Kidney capillary endothelial cell (primary cell): ENCODE results near the gene VSTM4.
A peak's percentile ranks its signal among the peaks of the same experiment; 100 is the strongest.

Experiments used
- DNase-seq: peaks from one replicate; pipeline ENCODE4 v3.0.0-alpha.2; 2018; ENCODE audit warnings: low spot score

VSTM4 gene

DNA sequence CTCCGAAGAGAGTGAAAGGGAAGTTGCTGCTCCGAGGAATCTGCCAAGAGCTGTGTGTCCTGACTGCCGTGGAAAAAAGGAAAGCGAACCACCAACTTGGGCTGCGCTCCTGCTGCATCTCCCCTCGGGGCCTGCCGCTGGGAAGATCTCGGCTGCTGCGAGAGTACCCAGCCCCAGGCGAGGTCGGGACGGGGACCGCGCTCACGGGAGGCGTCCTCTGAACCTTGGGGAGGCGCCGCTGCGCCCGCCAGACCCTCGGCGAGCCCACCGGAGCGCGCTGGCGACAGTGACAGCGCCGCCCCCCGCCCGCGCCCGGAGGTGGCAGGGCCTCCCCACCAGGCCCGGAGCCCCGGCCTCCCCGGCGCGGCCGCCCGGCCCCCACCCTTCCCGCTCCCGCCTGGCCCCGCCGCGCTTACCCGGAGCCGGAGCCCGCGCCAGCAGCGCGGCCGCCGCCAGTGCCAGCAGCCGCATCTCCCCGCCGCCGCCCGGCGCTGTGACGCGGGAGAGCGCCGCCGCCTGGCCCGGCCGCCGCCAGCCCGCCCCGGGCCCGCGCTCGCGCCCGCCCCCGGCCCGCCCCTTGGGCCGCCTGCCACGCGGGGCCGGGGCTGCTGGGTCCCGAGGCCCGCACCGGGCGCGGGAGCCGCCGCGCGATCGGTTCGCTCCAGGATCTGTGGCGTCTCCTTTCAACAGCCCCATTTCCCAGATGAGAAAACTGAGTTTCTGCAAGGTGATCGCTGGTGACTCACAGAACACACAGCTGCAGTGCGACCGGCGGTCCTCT is at the start of gene VSTM4:
Gene VSTM4, minus strand, starts transcription at position 508 of the 781 bp plus-strand sequence. Its CDS starts 37 bp downstream, at position 471.
- peak; percentile 10 for DNase-seq

GRCh38 chr10:49164559-49165188 is 49.4 kb upstream of the VSTM4 start:
- no peak for DNase-seq

DNA sequence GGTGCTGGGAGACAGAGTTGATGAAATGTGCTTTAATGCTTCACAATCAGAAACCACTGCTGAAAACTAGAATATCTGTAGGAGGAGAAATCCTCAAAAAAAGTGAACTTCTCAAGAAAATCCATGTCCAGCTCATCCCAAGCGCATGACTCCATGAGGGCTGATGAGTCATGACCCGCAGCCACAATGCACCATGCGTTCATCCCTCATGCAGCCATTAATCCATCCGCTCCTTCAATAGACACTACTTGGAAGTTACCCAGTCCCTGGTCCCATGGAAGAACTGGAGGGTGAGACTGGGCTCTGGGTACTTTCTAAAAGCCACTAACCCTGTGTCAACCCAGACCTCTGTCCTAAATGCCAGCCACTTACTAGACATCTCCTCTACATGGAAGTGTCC is 48.4 kb upstream of the VSTM4 start:
- no peak for DNase-seq

DNA sequence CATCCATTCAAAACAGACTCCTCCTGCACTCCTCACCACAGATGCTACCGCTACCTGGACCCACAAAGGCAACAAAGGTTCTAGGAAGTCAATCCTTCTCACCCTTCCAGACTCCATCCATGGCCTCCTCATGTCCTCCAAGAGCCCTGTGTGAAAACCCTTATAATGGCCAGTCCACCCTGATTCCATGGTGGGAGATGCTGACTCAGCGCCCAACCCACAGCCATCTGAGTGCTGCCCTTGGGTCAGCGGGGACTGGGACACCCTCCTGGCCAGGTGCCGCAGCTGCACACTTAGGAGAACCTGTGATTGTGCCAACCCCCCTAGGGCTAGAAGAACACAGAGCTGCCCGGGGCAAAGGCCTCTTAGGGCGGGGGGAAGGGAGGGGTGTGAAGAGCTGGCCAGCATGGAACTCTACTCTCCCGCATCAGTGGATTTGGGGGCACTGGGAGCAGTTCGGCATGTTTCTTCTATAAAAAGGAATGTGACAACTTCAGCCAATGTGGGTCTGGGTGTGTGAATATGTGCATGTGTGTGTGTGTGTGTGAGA is 47.5 kb upstream of the VSTM4 start:
- DNase-seq: no peak

DNA sequence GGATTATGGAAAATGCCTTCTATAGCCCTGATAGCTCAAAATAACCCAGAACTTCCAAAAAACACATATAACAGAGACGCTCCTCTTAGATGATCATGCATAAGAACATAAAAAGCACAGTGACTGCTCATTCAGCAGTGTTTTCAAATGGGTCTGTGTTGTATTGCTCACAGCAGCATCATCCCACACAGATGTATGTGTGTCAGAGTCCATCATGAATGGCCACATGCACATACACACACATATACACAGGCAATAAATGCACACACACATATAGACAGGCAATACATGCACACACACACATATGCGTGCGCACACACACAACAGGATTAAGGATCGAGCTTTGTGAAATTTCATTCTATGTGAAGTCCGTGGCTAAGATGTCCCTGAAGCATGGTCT is 46.7 kb upstream of the VSTM4 start:
- no peak for DNase-seq

DNA sequence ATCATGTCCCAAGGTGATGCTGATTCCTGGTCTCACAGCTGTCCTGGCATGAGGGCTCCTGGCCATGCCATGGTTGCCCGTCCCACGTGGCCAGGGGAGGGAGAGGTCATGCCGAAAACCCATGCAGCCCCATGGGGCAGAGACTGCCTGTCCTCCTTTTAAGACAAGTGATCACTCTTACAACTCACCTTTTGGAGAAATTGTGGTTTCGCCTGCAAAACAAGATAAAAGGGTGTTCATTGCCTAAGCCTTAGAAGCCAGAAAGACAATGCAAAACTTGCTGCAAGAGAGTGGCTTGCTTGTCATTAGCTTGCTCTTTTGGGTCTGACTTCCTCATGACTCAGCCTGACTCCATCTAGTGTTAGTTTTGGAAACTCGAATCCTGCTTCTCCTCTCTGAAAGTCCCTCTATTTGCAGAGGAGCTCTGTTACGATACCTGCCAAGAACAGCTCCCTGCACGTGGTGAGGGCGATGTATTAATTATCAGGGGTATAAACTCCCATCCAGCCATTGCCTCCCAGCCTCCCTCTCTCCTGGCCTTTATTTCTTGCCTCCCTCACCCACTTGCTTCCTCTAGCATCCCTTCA is 46.2 kb upstream of the VSTM4 start:
- peak; percentile 35 for DNase-seq

GRCh38 chr10:49160814-49161213 is 45.5 kb upstream of the VSTM4 start:
- no peak for DNase-seq

GRCh38 chr10:49160110-49160509 is 44.8 kb upstream of the VSTM4 start:
- no peak for DNase-seq

DNA sequence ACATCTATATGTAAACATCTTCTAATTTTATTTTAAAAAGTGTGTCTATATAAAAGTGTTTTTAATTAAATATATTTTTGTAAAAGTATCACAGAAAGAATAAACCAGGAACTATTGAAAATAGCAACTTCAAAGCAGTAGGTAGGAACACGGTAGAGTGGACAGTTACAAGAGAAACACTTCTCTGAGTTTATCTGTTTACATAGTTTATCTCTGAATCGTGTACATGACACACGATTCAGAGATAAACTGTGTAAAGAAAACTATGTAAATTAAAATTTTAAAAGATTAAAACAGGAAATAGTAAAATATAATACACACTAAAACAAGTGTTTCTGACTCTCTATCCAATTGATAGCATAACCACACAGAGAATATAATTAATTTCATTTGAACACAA is 43.6 kb upstream of the VSTM4 start:
- no peak for DNase-seq

- DNase-seq: no peak
Measured at GRCh38 chr10:49158404-49158803, 43.1 kb upstream of the VSTM4 start.

DNA sequence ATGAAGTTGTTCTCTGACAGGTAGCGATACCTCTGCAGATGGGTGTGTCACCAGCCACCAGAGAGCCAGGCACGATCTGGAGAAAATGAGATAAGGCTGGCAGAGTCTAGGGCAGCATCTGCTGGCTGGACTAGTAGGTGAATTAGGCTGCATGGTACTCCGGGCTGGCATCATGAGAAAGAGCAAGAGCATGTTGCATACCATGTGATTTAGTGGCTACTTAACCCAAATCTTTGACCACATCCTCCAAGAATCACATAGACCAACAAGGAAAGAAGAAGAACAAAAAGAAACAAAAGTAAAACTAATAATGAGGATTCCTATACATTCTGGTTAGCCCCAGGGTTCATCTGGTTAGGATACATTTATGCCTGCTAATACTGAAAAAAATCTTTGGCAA is 41.9 kb upstream of the VSTM4 start:
- DNase-seq: no peak

DNA sequence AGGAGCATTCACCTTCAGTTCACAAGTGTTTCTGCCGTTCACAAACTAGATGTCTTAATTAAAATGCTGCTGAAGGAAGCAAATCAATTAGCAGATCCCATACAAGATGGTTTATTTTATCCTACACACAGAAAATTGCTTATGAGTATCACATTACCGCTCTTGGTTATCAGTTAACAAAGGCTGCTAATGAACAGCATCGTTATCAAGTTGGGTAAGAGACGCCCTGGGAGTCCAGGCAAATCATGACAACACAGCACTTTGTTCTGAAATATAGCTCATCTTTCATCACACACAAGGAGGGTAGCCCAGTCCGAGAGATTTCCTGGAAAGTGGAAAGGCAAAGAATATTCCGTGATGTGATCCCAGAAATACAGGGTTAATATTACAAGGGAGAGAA is 39.3 kb upstream of the VSTM4 start:
- no peak for DNase-seq

GRCh38 chr10:49153971-49154370 is 38.6 kb upstream of the VSTM4 start:
- no peak for DNase-seq

GRCh38 chr10:49153115-49153514 is 37.8 kb upstream of the VSTM4 start:
- DNase-seq: no peak

- no peak for DNase-seq
Measured at GRCh38 chr10:49152663-49153062, 37.3 kb upstream of the VSTM4 start.

DNA sequence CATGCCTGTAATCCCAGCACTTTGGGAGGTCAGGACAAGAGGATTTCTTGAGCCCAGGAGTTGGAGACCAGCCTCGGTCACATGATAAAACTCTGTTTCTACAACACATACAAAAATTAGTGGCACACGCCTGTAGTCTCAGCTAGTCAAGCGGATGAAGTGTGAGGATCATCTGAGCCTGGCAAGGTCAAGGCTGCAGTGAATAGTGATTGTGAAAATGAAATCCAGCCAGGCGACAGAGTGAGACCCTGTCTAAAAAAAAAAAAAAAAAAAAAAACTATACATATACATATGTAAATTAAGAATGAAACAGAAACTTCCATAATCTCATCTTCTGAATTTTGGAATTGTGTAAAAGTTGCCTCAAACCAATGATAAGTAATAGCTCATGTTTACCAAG is 36.7 kb upstream of the VSTM4 start:
- no peak for DNase-seq

DNA sequence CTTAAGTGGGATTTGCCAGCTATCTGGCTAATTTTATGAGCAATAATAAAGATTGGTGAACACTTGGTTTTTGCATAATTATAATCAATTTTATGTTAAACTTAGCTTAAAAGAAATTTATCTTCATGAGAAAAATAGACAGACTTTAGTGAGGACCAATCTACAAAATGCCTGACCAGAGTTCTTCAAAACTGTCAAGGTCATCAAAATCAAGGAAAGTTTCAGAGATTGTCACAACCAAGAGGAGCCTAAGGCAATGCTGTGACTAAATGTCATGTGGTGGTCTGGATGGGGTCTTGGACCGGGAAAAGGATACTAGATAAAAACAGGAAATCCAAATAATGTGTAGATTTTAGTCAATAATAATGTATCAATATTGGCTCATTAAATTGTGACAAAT is 36.2 kb upstream of the VSTM4 start:
- no peak for DNase-seq

- DNase-seq: no peak
Measured at GRCh38 chr10:49151025-49151445, 35.7 kb upstream of the VSTM4 start.

- no peak for DNase-seq
Measured at GRCh38 chr10:49150426-49150825, 35.1 kb upstream of the VSTM4 start.

GRCh38 chr10:49149881-49150280 is 34.6 kb upstream of the VSTM4 start:
- no peak for DNase-seq

DNA sequence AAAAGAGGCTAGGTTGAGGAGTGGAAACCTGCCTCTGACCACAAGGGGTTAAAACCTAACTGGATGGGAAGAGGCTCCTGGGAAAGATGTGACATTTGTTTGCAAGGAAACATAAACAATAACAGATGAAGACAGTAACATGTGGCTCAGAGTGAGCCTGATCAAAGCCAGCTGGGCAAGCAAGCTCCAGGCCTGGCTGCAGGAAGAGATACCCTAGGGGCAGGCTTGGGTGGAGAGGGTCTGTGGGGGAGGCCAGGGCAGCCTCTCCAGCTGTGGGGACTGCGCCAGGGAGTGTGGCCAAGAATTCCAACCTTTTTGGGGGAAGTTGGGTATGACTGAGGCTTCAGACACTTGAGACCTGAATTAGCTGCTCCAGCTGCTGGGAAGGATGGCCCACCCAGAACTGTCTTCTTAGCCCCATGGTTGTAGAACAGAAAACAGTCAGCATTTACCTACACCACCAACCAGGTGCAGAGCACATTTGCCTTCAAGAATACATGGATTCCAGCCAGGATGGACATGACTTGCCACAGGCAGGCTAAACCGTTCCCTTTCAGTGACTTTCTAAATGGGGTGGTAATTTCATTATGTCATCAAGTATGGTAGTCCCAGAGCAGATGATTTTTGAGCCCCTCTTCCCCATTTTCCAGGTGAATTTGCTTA is 28.9 kb upstream of the VSTM4 start:
- DNase-seq: no peak

GRCh38 chr10:49143249-49143648 is 27.9 kb upstream of the VSTM4 start:
- DNase-seq: no peak
